Measurements from ENCODE around the gene FBRS.
A peak's percentile ranks its signal among the peaks of the same experiment; 100 is the strongest.

The FBRS gene

GRCh38 chr16:30644334-30644830 lies 13.8 kb upstream of the FBRS start:
- no peak overlapping the region for H3K4me3 ChIP-seq (replicated peaks; ENCODE audit: low read depth, low read length)
- no peak for TF ChIP-seq CTCF (IDR thresholded peaks at IDR 0.05; ENCODE audit: low read depth, low read length, missing control alignments)
- no peak for DNase-seq (ENCODE audit: extremely low read depth, low read depth)

GRCh38 chr16:30645727-30646126 lies 12.5 kb upstream of the FBRS start:
- DNase-seq (ENCODE audit: extremely low read depth, low read depth) = no peak
- no peak for TF ChIP-seq CTCF (IDR thresholded peaks at IDR 0.05; ENCODE audit: low read depth, low read length, missing control alignments)

GRCh38 chr16:30647274-30647571 lies 11.0 kb upstream of the FBRS start:
- no peak overlapping the region for H3K4me3 ChIP-seq (replicated peaks; ENCODE audit: low read depth, low read length)
- TF ChIP-seq CTCF (IDR thresholded peaks at IDR 0.05; ENCODE audit: low read depth, low read length, missing control alignments) = no peak
- DNase-seq (ENCODE audit: extremely low read depth, low read depth) = no peak

More at GRCh38 chr16:30645727-30646126, 12.5 kb upstream of the FBRS start:
- H3K4me3 ChIP-seq (replicated peaks; ENCODE audit: low read depth, low read length) = no peak overlapping the region

- H3K4me3 ChIP-seq (replicated peaks; ENCODE audit: low read depth, low read length) = peak overlapping the region; percentile 89
- no peak for TF ChIP-seq CTCF (IDR thresholded peaks at IDR 0.05; ENCODE audit: low read depth, low read length, missing control alignments)
- DNase-seq (ENCODE audit: extremely low read depth, low read depth) = no peak
Measured at GRCh38 chr16:30649725-30650368, 8.4 kb upstream of the FBRS start.

- TF ChIP-seq CTCF (IDR thresholded peaks at IDR 0.05; ENCODE audit: low read depth, low read length, missing control alignments) = no peak
- H3K4me3 ChIP-seq (replicated peaks; ENCODE audit: low read depth, low read length) = peak within 1 kb of the TSS; percentile 89
- peak; percentile 97 for DNase-seq (ENCODE audit: extremely low read depth, low read depth)
Measured at GRCh38 chr16:30650369-30651123, 7.7 kb upstream of the FBRS start, which contains the start of gene PRR14. Gene PRR14 (plus strand): TSS chr16:30650960. CDS start chr16:30651646, 686 bp downstream.

GRCh38 chr16:30651124-30652004 lies 6.9 kb upstream of the FBRS start:
- no peak for DNase-seq (ENCODE audit: extremely low read depth, low read depth)
- TF ChIP-seq CTCF (IDR thresholded peaks at IDR 0.05; ENCODE audit: low read depth, low read length, missing control alignments) = peak; percentile 48

More at GRCh38 chr16:30651124-30652004, 6.9 kb upstream of the FBRS start:
- H3K4me3 ChIP-seq (replicated peaks; ENCODE audit: low read depth, low read length) = peak overlapping the region; percentile 89
